Nucleus accumbens (tissue), 56 donors: Measurements from ENCODE around the gene CRLF1.
A peak's percentile ranks its signal among the peaks of the same experiment; 100 is the strongest.

Experiments used
- DNase-seq, 56 donors: peaks; one replicate each; lab custom pipeline; 2025; lab: John Stamatoyannopoulos, UW

CRLF1 gene, protein sequence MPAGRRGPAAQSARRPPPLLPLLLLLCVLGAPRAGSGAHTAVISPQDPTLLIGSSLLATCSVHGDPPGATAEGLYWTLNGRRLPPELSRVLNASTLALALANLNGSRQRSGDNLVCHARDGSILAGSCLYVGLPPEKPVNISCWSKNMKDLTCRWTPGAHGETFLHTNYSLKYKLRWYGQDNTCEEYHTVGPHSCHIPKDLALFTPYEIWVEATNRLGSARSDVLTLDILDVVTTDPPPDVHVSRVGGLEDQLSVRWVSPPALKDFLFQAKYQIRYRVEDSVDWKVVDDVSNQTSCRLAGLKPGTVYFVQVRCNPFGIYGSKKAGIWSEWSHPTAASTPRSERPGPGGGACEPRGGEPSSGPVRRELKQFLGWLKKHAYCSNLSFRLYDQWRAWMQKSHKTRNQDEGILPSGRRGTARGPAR

GRCh38 chr19:18606281-18607225, at the start of gene CRLF1:
Gene CRLF1 (minus strand): TSS chr19:18606799. CDS start chr19:18606656, 143 bp downstream.
- DNase-seq, result no peak

GRCh38 chr19:18655173-18655844, 48.7 kb upstream of the CRLF1 start:
- no peak for DNase-seq

GRCh38 chr19:18654469-18654868, 47.9 kb upstream of the CRLF1 start:
- DNase-seq, result no peak

- no peak for DNase-seq
Measured at GRCh38 chr19:18653853-18654252, 47.3 kb upstream of the CRLF1 start.

DNA sequence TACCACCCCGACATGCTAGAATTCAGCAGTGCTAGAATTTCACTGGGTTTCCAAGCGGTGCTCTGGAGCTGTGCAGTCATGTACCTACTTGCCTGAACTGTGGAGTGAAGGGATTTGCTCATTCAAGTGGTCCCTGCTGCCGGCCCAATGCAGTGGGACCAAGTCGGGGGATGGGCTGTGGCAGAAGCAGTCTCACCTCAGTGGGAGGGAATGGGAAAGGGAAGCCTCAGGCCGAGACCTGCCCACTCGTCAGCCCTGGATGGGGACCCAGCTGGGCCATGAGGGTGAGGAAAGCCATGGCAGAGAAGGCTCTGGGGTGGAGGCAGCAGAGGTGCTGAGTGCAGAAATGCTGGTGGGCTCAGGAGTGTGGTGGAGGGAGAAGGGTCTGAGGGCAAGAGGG, 45.1 kb upstream of the CRLF1 start:
- no peak for DNase-seq

DNA sequence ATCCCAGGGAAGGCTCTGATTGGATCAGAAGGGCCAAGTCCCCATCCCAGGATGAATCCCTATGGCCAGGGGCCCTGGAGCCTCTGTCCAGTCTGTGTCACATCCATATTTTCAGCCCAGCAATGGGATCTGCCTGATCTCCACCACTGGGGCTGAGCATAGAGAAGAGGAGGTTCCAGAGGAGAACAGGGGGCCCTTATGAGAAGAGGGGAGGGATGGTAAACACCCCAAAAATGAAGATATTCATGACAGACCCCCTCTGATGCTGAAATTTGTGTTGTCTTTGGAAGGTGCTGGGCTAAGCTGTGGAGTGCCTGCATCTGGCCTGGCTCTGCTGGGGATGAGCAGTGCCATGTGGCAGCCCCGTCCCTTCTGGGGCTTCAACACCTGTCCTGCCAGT, 44.7 kb upstream of the CRLF1 start:
- no peak for DNase-seq

GRCh38 chr19:18650468-18651041, 44.0 kb upstream of the CRLF1 start:
- DNase-seq, result no peak

DNA sequence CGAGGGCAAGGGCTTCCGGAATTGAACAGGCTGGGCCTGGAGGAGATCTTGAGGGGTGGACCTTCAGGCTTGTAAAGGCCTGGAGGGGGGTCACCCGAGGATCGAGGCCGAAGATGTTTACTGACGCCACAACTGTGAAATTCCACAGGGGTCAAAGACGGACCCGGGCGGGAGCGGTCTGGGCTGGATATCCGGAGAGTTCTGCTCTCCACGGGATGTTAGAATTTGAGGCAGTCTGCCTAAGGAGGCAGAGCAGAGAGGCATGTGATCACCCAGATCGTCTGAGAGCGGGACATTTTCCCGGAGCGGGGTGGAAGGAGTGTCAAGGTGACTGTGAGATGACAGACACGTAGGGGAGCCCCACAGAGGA, 43.4 kb upstream of the CRLF1 start:
- DNase-seq, result peak in 2 of 56 donors; percentile 8 to 48

GRCh38 chr19:18649371-18650020, 42.9 kb upstream of the CRLF1 start:
- peak in 37 of 56 donors; percentile 11 to 75 (median 36) for DNase-seq

GRCh38 chr19:18648973-18649315, 42.3 kb upstream of the CRLF1 start:
- DNase-seq, result no peak

GRCh38 chr19:18647807-18648206, 41.2 kb upstream of the CRLF1 start:
- no peak for DNase-seq

- DNase-seq, result no peak
Measured at GRCh38 chr19:18647371-18647767, 40.8 kb upstream of the CRLF1 start.

- peak in 4 of 56 donors; percentile 10 to 59 (median 34) for DNase-seq
Measured at GRCh38 chr19:18646535-18647370, 40.2 kb upstream of the CRLF1 start.

DNA sequence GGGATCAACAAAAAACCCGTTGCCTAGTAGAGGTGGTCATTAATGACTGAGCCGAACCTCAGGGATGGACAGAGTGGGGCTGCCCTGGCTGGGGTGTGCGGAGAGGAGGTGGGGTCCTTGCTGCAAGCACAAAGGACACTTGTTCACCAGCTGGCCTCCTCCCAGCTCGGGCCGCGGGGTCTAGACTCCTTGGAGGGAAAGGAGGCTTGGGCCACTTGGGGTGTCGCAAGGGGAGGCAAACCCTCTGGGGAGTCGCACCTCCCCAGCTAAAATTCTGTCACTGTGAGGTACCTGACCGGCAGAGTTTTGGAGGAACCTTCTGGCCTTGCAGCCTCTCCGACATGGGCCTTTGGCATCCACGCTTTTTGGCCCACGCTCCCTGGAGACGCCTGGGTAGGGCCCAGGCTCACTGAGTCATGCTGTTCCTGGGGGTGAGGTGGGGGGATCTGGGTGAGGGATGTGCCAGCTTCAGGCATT, 38.5 kb upstream of the CRLF1 start:
- peak in 52 of 56 donors; percentile 20 to 94 (median 74) for DNase-seq

- peak in 37 of 56 donors; percentile 15 to 79 (median 52) for DNase-seq
Measured at GRCh38 chr19:18644196-18645034, 37.8 kb upstream of the CRLF1 start.

DNA sequence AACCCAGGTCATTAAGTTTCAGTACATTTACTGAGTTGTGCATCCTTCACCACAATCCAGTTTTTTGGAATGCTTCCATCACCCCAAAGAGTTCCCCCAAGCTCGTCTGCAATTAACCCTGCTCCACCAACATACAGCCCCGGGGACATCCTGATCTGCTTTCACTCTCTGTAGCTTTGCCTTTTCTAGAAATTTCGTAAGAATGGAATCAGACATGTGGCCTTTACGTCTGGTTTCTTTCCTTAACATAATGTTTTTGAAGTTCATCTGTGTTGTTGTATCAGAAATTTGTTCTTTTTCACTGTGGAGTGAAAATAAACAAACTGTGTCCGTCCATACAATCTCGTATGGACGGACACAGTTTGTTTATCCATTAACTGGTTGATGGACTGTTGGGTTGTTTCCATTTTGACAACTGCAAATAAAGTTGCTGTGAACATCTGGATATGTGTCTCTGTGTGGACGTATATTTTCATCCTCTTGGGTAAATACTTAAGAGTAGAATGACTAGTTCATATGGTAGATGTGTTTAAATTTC, 33.2 kb upstream of the CRLF1 start:
- DNase-seq, result no peak
